SKM-1 (cell line): Measurements from ENCODE around the gene CUEDC1.

Source experiments
- DNase-seq: peaks from one replicate; lab custom pipeline; 2025; ENCODE audit not compliant: unreplicated experiment; lab: John Stamatoyannopoulos, UW

The CUEDC1 gene

DNA sequence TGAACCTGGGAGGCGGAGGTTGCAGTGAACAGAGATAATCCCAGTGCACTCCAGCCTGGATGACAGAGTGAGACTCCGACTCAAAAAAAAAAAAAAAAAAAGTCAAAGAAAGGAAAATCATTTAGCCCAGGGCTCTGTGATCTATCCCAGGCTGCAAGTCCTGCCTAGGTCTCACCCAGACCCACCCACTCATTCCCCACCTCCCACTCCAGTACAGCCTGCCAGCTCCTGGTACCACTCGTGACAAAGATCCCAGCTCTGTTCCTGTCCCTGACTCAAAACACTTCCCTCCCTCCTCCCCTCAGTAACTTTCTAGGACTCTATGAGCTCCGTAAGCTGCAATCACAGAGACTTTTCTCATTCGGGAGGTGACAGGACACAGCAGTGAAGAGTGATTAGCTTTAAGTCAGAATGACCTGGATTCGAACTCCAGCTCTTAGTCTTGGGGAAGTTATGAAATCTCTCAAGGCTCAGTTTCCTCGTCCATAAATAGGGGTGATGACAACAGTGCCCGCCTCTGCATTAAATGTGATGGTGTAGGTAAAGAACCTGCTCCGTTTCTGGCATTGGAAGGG is 77.3 kb downstream of the CUEDC1 start:
- DNase-seq: peak; percentile 59

- no peak for DNase-seq
Measured at GRCh38 chr17:57876866-57877237, 78.4 kb downstream of the CUEDC1 start.

DNA sequence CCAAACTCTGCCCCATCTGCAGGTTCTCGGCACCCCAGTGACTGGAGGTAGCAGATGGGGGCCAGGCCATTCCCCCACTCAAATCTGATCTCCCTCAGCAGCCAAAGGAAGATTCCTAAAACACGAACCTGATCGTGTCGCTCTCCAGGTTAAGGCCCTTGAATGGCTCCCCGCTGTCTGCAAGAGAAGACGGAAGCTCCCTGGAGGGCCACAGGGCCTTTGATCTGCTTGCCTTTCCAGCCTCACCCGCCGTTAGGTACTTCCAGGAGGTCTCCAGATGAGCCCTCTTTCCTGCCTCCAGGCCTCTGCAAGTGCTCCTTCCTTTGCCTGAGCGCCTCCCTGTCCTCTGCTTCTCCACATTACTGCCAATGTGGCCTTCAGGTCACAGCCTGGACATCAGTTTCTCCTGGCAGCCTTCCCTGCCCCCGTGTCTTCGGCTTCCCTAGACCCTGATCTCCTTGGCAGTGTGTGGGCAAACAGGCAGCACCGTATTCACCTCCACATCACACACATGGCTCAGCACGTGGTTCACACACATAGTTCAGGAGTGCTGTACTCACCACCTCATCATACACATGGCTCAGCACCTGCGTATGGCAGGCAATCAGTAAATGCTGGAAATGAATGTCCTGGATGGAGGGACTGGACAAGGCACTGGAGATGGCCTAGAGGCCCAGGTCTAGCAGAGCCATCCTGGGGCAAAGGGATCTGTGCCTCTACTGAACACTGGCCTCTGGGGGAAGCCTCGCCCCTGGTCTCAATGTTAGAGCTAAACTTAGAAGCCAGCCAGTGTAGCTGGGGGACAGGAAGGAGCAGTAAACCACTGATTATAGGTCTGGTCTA is 79.0 kb downstream of the CUEDC1 start:
- DNase-seq: no peak

- DNase-seq: no peak
Measured at GRCh38 chr17:57875290-57876022, 79.8 kb downstream of the CUEDC1 start.

GRCh38 chr17:57874434-57875289 is 80.5 kb downstream of the CUEDC1 start:
- DNase-seq: no peak

GRCh38 chr17:57874058-57874419 is 81.2 kb downstream of the CUEDC1 start:
- no peak for DNase-seq

DNA sequence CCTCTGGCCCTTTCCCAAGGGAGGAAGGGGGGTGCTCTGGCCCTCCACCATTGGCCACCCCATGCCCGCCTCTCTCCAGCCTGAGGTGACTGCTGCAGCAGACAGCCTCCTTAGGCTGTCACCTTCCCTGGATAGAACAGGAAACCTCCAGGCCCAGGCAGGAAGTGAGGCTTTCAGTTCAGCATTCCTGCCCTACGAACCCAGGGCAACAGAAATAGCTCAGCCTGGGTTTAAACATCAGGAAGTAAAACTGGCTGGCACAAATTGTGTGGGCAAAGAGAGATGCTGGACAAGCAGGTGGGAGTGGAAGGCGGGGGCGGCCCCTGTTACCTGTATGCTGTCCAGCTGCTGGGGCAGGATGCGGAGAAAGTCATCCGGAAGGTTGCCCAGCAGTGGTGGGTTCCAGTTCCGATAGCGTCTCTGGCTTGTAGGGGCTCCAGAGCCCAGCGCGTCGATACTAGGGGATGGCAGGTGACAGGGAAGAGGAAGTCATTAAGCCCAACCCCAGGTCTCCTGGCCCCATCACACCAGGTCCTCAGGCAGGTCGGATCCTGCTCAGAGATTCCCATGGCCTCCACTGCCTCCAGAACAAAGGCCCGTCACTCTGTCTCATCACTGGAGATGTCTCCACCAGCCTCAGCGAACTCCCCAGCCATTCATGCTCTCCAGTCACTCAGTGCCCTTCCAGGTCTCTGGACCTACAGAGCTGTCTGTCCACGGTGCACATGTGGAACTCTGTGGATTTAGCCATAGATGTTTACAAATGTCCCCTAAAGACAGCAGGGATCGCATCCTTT is 81.8 kb downstream of the CUEDC1 start:
- no peak for DNase-seq

DNA sequence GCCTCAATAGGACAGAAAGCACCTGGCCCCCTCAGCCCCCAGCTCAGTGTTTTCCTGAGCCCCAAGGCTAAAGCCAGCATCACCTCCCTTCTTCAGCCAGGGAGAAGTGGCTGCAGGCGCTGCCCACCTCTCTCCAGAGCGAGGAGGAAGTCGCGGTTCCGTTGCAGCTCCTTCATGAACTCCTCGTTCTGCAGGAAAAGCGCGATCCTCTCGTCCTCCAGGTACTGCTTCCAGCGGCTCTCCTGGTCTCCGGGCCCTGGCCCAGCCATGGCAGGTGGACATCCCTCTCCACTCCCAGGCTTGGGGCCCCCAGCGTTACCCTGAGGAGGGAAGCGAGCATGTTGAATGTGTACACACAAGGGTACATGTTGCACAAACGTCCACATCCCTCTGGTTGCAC is 82.7 kb downstream of the CUEDC1 start:
- no peak for DNase-seq

DNA sequence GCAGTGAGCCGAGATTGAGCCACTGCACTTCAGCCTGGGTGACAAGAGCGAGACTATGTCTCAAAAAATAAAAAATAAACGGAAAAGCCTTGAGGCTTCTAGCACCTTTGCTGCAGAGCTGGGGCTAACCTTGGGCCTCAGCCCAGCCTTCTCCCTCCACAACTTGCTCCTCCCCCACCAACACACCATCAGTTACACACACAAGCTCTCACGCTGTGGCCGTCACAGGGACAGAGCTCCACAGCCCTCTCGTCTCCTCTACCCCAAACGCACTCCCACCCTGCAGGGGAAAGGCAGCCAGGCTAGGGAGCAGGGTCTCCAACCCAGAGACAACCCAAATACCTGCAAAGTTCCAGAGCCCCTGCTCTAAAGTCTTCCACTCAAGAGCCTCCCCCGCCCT is 83.3 kb downstream of the CUEDC1 start:
- no peak for DNase-seq

DNA sequence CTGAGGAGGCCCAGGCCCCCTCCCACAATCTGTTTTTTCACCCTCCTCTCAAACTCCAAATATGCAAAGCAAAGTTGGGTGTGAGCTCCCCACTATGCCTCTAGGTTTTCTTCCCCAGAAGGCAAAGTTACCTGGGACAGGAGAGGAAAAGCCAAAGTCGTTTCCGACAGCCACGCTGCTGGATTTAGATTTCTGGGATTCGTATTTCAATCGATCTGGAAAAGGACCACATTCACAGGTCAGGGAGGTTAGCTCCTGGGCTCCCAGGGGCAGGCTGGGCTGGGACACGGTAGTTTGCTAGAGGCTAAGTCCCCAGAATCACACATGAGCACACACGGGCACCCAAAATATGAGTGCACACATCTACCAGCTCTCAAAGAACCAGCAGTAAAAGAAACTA is 84.1 kb downstream of the CUEDC1 start:
- no peak for DNase-seq

DNA sequence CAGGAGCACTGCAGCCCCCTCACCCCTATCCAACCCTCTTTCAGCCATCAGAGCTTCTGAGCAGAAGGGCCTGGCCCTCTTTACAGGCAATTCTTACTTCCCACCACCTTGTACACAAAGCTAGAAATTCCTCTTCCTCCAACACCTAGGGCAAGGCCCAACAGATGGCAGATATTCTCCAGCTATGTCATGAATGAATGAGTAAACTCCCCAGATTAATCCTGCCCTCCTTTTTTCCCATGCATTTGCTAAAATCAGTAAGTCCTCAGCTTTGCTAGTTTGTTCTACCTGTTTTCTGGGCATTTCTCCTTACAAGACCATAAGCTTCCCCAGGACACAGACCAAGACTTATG is 85.0 kb downstream of the CUEDC1 start:
- DNase-seq: no peak

GRCh38 chr17:57869617-57870282 is 85.5 kb downstream of the CUEDC1 start:
- no peak for DNase-seq

DNA sequence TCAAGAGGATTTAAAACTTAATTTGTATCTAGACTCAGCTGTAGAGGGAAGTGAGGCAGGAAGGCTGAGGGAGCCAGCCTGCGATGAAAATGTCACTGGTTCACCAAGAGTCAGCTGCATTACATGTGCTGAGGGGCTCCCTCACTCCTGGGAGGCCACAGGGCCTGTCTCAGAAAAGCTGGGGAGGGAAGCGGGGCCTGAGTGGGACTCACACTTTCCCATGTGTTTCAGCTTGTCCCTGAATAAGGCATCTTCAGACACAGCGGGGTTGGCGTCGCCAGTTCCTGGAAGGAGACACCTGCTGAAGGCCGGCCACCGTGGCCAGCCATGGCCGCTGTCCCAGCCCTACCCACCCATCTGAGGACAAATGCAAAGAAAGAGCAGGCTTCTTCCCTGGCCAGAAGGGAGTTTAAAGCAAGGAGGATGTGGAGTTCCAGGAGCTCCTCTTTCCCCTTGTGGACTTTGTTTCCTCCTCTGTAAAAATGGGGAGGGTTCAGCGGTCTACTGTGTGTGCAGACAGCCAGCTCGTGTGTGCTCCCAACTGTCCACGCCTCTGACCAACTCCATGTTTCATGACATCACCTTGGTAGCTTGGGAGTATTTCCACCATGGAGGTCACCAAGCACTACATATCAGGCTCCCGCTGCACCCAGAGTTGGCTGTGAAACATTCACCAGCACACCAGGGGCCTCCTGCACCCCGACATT is 86.1 kb downstream of the CUEDC1 start:
- no peak for DNase-seq

DNA sequence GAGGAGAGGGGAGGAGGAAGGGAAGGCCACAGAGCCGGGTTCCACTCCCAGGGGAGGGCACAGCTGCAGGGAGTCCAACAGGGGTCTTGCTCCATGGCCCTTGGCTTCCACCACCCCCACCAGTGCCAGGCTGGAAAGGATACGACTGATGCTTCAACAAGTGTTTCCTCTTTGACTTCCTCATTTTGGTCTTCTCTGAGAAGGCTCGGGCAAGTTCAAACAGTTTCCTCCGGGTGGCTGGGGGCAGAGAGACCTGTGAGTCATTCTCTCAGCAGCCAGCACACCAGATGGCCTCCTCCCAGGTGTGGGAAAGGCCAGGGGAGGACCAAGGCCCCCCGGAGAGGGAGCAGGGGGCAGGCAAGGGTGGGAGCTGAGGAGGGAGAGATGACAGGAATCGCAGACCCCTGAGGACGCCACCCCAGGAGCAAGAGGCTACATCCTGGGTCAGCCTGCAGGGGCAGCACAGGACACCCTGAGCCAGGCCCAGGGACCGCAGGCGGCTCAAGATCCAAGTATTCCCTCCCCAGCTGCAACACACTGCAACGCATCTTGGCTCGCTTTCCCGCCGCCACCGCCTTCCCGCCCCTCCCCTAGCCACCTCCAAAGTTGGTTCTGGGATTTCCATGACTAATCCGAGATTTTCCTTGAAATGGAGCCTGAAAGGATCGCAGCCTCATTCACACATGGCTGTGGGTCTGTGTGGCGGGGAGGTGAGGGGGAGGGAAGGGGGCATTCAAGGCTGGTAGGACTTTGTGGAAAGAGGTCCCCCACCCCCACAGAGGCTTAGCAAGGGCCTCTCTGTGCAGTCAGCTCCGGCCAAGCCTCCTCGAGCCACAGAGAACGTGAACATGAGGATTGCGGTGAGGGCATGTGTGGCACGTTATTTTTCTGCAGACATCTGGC is 87.0 kb downstream of the CUEDC1 start:
- DNase-seq: peak; percentile 97

GRCh38 chr17:57867126-57867525 is 88.1 kb downstream of the CUEDC1 start:
- DNase-seq: no peak

GRCh38 chr17:57866723-57867122 is 88.5 kb downstream of the CUEDC1 start:
- DNase-seq: no peak

- no peak for DNase-seq
Measured at GRCh38 chr17:57866319-57866718, 88.9 kb downstream of the CUEDC1 start.

- DNase-seq: no peak
Measured at GRCh38 chr17:57864273-57864672, 90.9 kb downstream of the CUEDC1 start.
